H9 (cell line): ENCODE measurements around the gene ARHGAP24. TPM values are rescaled to one million over a fixed set of nuclear protein-coding genes. Genes with fewer than 3 reads are reported as not detected.

Source experiments
- DNase-seq: peaks from one replicate; pipeline ENCODE4 v3.0.0-alpha.2; 2017
- H2AFZ ChIP-seq: one replicate; pipeline ENCODE4 v1.6.1; 2013; ENCODE audit warnings: mild to moderate bottlenecking, low read length, control low read depth, moderate library complexity
- H2AK5ac ChIP-seq: 2 replicates; pipeline ENCODE4 v1.6.1; 2013; ENCODE audit warnings: low read length, control low read depth, mixed read lengths; ENCODE audit not compliant: insufficient read length
- H2BK120ac ChIP-seq: one replicate; pipeline ENCODE4 v1.6.1; 2013; ENCODE audit warnings: low read depth, mild to moderate bottlenecking, low read length, control low read depth, inconsistent platforms; ENCODE audit not compliant: poor library complexity, severe bottlenecking
- H2BK12ac ChIP-seq: 2 replicates; pipeline ENCODE4 v1.6.1; 2013; ENCODE audit warnings: low read length, control low read depth, mixed read lengths, low read depth; ENCODE audit not compliant: insufficient read length
- H2BK15ac ChIP-seq: 2 replicates; pipeline ENCODE4 v1.6.1; 2013; ENCODE audit warnings: low read depth, low read length, control low read depth
- H2BK20ac ChIP-seq: one replicate; pipeline ENCODE4 v1.6.1; 2013; ENCODE audit warnings: low read depth, mild to moderate bottlenecking, low read length, control low read depth, inconsistent platforms; ENCODE audit not compliant: poor library complexity, severe bottlenecking
- H2BK5ac ChIP-seq: 2 replicates; pipeline ENCODE4 v1.6.1; 2013; ENCODE audit warnings: low read length, control low read depth, mixed read lengths; ENCODE audit not compliant: insufficient read length
- H3K14ac ChIP-seq: 2 replicates; pipeline ENCODE4 v1.6.1; 2013; ENCODE audit warnings: low read length, control low read depth; ENCODE audit not compliant: insufficient read depth
- H3K18ac ChIP-seq: 2 replicates; pipeline ENCODE4 v1.6.1; 2013; ENCODE audit warnings: low read depth, mild to moderate bottlenecking, mixed read lengths, low read length, control low read depth; ENCODE audit not compliant: insufficient read length
- H3K23ac ChIP-seq: 2 replicates; pipeline ENCODE4 v1.6.1; 2013; ENCODE audit warnings: low read length, control low read depth, mixed read lengths, low read depth; ENCODE audit not compliant: insufficient read length
- H3K23me2 ChIP-seq: 2 replicates; pipeline ENCODE4 v1.6.1; 2013; ENCODE audit warnings: low read depth, mild to moderate bottlenecking, mixed read lengths, low read length, control low read depth; ENCODE audit not compliant: insufficient read length, poor library complexity, severe bottlenecking
- H3K27ac ChIP-seq: 2 replicates; pipeline ENCODE4 v1.5.1; 2013; ENCODE audit warnings: low read length, control low read depth, mixed read lengths, low read depth; ENCODE audit not compliant: insufficient read length
- H3K27me3 ChIP-seq: 2 replicates; pipeline ENCODE4 v1.6.1; 2013; ENCODE audit warnings: low read length, control low read depth, inconsistent platforms; ENCODE audit not compliant: insufficient read depth
- H3K4ac ChIP-seq: 2 replicates; pipeline ENCODE4 v1.6.1; 2013; ENCODE audit warnings: low read depth, mild to moderate bottlenecking, control low read depth, inconsistent platforms, low read length, moderate library complexity
- H3K4me1 ChIP-seq: 2 replicates; pipeline ENCODE4 v1.6.1; 2013; ENCODE audit warnings: low read length, control low read depth, inconsistent platforms; ENCODE audit not compliant: insufficient read depth
- H3K4me2 ChIP-seq: 2 replicates; pipeline ENCODE4 v1.6.1; 2013; ENCODE audit warnings: low read length, control low read depth, mixed read lengths; ENCODE audit not compliant: insufficient read length, insufficient read depth
- H3K56ac ChIP-seq: 2 replicates; pipeline ENCODE4 v1.6.1; 2013; ENCODE audit warnings: low read depth, mild to moderate bottlenecking, mixed read lengths, low read length, control low read depth; ENCODE audit not compliant: insufficient read length
- H3K79me1 ChIP-seq: 2 replicates; pipeline ENCODE4 v1.6.1; 2013; ENCODE audit warnings: low read depth, mild to moderate bottlenecking, moderate library complexity, low read length, control low read depth, inconsistent platforms; ENCODE audit not compliant: insufficient read depth, poor library complexity, severe bottlenecking
- H3K79me2 ChIP-seq: 2 replicates; pipeline ENCODE4 v1.6.1; 2013; ENCODE audit warnings: low read length, control low read depth, inconsistent platforms; ENCODE audit not compliant: insufficient read depth
- H3K9ac ChIP-seq: 2 replicates; pipeline ENCODE4 v1.6.1; 2013; ENCODE audit warnings: low read length, control low read depth, mixed read lengths; ENCODE audit not compliant: insufficient read length; ENCODE audit errors: extremely low read depth
- H3K9me3 ChIP-seq: one replicate; pipeline ENCODE4 v1.6.1; 2013; ENCODE audit warnings: low read depth, low read length, inconsistent platforms; ENCODE audit not compliant: control insufficient read depth
- H3T11ph ChIP-seq: one replicate; pipeline ENCODE4 v1.6.1; 2013; ENCODE audit warnings: mild to moderate bottlenecking, low read length, control low read depth, inconsistent platforms
- H4K20me1 ChIP-seq: one replicate; pipeline ENCODE4 v1.6.1; 2013; ENCODE audit not compliant: control insufficient read depth, insufficient read length, insufficient read depth
- H4K5ac ChIP-seq: 2 replicates; pipeline ENCODE4 v1.6.1; 2013; ENCODE audit warnings: low read depth, mild to moderate bottlenecking, mixed read lengths, low read length, control low read depth; ENCODE audit not compliant: insufficient read length
- H4K8ac ChIP-seq: replicated peaks from 2 replicates; pipeline ENCODE4 v1.6.1; 2013; ENCODE audit warnings: low read length, control low read depth, mixed read lengths, low read depth; ENCODE audit not compliant: insufficient read length
- H4K91ac ChIP-seq: 2 replicates; pipeline ENCODE4 v1.6.1; 2013; ENCODE audit warnings: low read depth, mild to moderate bottlenecking, moderate library complexity, mixed read lengths, low read length, control low read depth; ENCODE audit not compliant: insufficient read length
- H3K27ac Mint-ChIP-seq, 3 experiments: 2 replicates in 2 of 3; 3 replicates in 1 of 3; pipeline ENCODE4 v1.8.0; 2020 to 2021; ENCODE audit warnings: mixed read lengths in 3 of 3, mild to moderate bottlenecking in 1 of 3, moderate library complexity in 1 of 3
- H3K27me3 Mint-ChIP-seq: 2 replicates; pipeline ENCODE4 v1.8.0; 2021; ENCODE audit warnings: low read depth, mild to moderate bottlenecking, moderate library complexity, mixed read lengths
- H3K36me3 Mint-ChIP-seq, 3 experiments: 2 replicates in 2 of 3; 3 replicates in 1 of 3; pipeline ENCODE4 v1.8.0; 2020 to 2021; ENCODE audit warnings: low read depth in 3 of 3, mixed read lengths in 3 of 3; ENCODE audit not compliant: insufficient read depth in 1 of 3
- H3K4me1 Mint-ChIP-seq, 2 experiments: 2 replicates each; pipeline ENCODE4 v1.8.0; 2020; ENCODE audit warnings: mixed read lengths in 2 of 2
- H3K4me3 Mint-ChIP-seq, 2 experiments: 2 replicates in 1 of 2; 3 replicates in 1 of 2; pipeline ENCODE4 v1.8.0; 2020 to 2021; ENCODE audit warnings: mild to moderate bottlenecking in 2 of 2, mixed read lengths in 2 of 2, moderate library complexity in 1 of 2
- H3K9me3 Mint-ChIP-seq, 2 experiments: 2 replicates in 1 of 2; 3 replicates in 1 of 2; pipeline ENCODE4 v1.8.0; 2020; ENCODE audit warnings: mild to moderate bottlenecking in 2 of 2, mixed read lengths in 2 of 2, moderate library complexity in 1 of 2
- WGBS: extraction: QIAGEN DNeasy Blood & Tissue Kit; methylation state at CpG from one replicate; pipeline ENCODE4 v1.1.7; 2013; ENCODE audit warnings: missing lambda C conversion rate, low lambda C conversion rate, mixed read lengths; ENCODE audit not compliant: insufficient read length; ENCODE audit errors: extremely low coverage; 5-methylcytosine and 5-hydroxymethylcytosine counted together
- total RNA-seq: library from RNA; stranded (reverse); gene quantifications from 2 replicates; pipeline ENCODE4 v1.2.1, GENCODE V29; 2021
- TF ChIP-seq, protein P1 (sequence below): fragments of 200-600 bp; sonication (generic); conservative IDR thresholded peaks from 3 replicates; pipeline ENCODE4 v1.8.0; 2021; ENCODE audit warnings: antibody characterized with exemption, mild to moderate bottlenecking

The ARHGAP24 gene
- total RNA-seq, 1 experiment from 2014 or later: 0.37 TPM

DNA sequence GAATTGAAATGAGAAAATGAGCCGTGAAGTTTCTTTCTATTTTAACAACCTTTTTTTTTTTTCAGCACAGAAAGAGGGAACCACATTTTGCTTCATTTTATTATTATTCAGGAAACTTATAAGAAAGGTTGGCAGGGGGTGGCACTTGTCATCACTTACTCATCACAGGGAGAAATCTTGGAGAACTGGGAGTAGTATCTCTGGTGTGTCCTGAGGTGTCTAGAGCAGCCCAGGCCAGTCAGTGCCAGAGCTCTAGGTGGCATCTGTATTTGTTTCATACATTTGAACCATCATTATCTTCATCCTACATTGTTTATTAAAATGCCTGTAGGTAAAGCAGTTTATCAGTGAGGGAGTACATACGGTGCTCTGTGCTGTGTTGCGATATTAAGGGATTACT, 43.8 kb upstream of the ARHGAP24 start:
- H3K9ac ChIP-seq: no peak overlapping the region
- no peaks in the 10 kb centered on the region for H3K23me2 ChIP-seq
- no peaks in the 10 kb centered on the region; the same call in 1 of the 2 replicates for H3K4me1 ChIP-seq
- no peak overlapping the region for H2BK15ac ChIP-seq
- no peak overlapping the region for H3K23ac ChIP-seq
- no peak overlapping the region for H3K14ac ChIP-seq
- no peak overlapping the region for H3K4me3 Mint-ChIP-seq
- H4K20me1 ChIP-seq: no peaks in the 10 kb centered on the region
- H2BK20ac ChIP-seq: no peak overlapping the region
- H3K79me1 ChIP-seq: no peaks in the 10 kb centered on the region
- H3K9me3 Mint-ChIP-seq: no peaks in the 10 kb centered on the region; a peak in 1 of 5 replicates
- H4K8ac ChIP-seq: no peak overlapping the region
- no peak overlapping the region for H2AK5ac ChIP-seq
- H3K27ac Mint-ChIP-seq: no peak overlapping the region; a peak in 1 of 7 replicates
- TF ChIP-seq, protein P1, sequence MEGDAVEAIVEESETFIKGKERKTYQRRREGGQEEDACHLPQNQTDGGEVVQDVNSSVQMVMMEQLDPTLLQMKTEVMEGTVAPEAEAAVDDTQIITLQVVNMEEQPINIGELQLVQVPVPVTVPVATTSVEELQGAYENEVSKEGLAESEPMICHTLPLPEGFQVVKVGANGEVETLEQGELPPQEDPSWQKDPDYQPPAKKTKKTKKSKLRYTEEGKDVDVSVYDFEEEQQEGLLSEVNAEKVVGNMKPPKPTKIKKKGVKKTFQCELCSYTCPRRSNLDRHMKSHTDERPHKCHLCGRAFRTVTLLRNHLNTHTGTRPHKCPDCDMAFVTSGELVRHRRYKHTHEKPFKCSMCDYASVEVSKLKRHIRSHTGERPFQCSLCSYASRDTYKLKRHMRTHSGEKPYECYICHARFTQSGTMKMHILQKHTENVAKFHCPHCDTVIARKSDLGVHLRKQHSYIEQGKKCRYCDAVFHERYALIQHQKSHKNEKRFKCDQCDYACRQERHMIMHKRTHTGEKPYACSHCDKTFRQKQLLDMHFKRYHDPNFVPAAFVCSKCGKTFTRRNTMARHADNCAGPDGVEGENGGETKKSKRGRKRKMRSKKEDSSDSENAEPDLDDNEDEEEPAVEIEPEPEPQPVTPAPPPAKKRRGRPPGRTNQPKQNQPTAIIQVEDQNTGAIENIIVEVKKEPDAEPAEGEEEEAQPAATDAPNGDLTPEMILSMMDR: no peak
- H3K4ac ChIP-seq: no peak overlapping the region
- WGBS: no CpG with 5 or more reads among the region's 3 CpGs
- no peak overlapping the region for H3K4me2 ChIP-seq
- peaks cover 7 to 13% of the 10 kb centered on the region in 2 experiments for H3K4me1 Mint-ChIP-seq
- no peak overlapping the region for H2BK120ac ChIP-seq
- H3K18ac ChIP-seq: no peak overlapping the region
- no peak overlapping the region for H4K5ac ChIP-seq
- H3K36me3 Mint-ChIP-seq: no peaks in the 10 kb centered on the region; a peak in 2 of 7 replicates
- H2BK5ac ChIP-seq: no peak overlapping the region
- no peaks in the 10 kb centered on the region for H3K9me3 ChIP-seq
- H4K91ac ChIP-seq: no peak overlapping the region
- no peak overlapping the region for H2AFZ ChIP-seq
- H3K56ac ChIP-seq: no peak overlapping the region
- H3K27me3 ChIP-seq: no peaks in the 10 kb centered on the region
- no peak overlapping the region for H3K27ac ChIP-seq
- no peak overlapping the region for H2BK12ac ChIP-seq
- no peaks in the 10 kb centered on the region for H3K27me3 Mint-ChIP-seq
- no peak for DNase-seq
- H3T11ph ChIP-seq: no peak overlapping the region
- no peaks in the 10 kb centered on the region for H3K79me2 ChIP-seq
